LNCAP (cell line): Measurements from ENCODE around the gene SLC26A8.
A peak's percentile ranks its signal among the peaks of the same experiment; 100 is the strongest.

Experiments used
- TF ChIP-seq, protein P1 (sequence below): fragments of 450-650 bp; IDR thresholded peaks from 2 replicates; pipeline ENCODE4 v1.5.1; 2017; ENCODE audit warnings: mild to moderate bottlenecking

The SLC26A8 gene

DNA sequence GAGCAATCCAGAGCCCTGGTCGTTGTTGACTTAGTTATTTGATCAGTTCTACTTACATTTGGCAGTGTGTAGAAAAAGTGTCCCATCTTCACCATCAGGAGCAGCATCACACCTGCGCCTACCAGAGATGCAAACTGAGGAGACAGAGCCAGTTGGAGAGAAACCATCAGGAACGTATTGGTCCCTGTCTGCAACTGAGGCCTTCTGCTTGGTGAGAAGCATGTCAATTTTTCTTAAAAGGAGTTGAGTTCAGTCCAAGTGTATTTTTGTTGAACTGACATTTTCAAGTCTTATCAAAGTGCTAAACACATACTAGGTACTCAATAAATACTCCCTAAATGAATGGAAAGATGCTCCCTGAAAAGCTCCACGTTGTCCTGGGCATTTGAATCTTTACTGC lies 55.6 kb downstream of the SLC26A8 start:
- TF ChIP-seq, protein P1, sequence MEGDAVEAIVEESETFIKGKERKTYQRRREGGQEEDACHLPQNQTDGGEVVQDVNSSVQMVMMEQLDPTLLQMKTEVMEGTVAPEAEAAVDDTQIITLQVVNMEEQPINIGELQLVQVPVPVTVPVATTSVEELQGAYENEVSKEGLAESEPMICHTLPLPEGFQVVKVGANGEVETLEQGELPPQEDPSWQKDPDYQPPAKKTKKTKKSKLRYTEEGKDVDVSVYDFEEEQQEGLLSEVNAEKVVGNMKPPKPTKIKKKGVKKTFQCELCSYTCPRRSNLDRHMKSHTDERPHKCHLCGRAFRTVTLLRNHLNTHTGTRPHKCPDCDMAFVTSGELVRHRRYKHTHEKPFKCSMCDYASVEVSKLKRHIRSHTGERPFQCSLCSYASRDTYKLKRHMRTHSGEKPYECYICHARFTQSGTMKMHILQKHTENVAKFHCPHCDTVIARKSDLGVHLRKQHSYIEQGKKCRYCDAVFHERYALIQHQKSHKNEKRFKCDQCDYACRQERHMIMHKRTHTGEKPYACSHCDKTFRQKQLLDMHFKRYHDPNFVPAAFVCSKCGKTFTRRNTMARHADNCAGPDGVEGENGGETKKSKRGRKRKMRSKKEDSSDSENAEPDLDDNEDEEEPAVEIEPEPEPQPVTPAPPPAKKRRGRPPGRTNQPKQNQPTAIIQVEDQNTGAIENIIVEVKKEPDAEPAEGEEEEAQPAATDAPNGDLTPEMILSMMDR: no peak

DNA sequence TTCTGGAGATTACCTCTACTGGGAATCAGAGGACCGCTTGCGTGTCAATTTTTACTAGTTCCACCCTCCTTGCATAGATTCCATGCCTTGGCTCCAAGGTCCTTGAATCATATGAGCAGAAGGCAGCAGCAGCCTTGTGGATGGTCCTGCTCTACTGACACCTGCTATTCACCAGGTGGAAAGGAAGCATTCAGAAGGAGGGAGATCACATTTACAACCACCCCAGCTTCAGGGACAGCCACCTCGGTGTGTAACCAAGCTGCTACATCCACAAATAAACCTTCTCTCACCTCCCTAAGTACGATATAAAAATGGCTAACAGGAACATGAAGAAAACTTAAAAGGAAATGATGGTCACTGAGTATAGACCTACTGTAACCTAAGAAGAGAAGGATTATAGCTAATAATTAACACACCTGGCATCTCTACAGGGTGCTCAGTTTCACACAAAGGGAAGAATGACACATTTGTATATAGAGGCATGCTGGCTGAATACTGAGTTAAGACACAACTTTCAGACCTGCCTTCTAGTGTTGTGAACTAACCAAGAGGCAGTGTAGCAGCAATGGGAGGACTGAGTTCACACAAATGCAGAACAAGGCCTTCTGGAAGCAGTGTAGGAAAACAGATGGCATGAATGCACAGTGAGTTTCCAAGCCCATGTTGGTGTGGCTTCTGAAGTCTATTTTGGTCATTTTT lies 57.2 kb downstream of the SLC26A8 start:
- TF ChIP-seq, protein P1: no peak

DNA sequence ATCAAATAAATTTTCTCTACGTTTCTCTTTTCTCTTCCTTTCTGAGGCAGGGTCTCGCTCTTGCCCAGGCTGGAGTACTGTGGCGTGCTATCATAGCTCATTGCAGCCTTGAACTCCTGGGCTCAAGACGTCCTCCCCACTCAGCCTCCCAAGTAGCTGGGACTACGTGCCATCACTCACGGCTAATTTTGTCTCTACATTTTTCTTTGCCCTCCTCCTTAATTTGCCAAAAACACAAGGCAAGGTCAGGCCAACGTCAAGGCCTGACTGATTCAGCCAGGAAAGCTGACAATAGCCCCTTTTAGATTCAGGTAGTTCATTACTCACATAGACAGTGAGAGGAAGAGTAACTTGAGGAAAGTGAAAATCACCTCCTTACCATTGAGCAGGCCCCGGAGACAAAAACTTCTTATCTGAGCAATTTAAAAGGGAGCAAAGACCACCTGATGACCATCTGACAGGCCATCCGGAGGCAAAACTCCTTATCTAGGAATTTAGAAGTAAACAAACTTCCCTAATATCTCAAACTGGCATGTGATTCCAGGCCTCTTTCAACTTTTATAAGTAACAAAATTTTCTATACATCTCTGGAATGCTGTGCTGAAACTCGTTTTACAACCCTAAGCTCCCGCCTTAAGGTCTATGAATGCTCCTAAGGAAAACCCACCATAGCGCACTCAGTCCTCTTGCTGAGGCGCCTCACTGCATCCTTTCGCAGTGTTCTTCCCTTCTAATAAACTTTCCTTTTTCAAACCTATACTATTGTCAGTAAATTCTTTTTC lies 61.5 kb downstream of the SLC26A8 start:
- TF ChIP-seq, protein P1: no peak

DNA sequence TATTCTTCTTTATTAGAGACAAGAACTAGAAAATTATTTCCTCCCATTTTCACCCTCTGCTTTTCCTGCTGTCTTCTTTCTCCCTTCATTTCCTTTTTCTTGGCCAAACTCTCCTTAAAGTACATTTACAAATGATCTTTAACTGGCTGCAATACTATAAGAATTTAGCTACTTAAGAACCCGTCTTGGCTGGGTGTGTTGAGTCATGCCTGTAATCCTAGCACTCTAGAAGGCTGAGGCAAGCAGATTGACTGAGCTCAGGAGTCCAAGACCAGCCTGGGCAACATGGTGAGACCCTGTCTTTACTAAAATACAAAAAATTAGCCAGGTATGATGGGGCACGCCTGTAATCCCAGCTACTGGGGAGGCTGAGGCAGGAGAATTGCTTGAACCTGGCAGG lies 64.3 kb downstream of the SLC26A8 start:
- TF ChIP-seq, protein P1: no peak

DNA sequence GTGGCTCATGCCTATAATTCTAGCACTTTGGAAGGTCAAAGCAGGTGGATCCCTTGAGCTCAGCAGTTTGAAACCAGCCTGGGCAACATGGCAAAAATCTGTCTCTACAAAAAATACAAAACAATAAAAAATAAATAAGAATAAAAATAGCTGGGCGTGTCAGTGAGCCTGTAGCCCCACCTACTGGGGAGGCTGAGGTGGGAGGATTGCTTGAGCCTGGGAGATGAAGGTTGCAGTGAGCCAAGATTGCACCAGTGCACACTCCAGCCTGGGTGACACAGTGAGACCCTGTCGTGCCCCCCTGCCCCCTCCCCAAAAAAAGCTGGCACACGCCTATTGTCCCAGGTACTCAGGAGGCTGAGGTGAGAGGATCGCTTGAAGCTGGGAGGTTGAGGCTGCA lies 68.5 kb downstream of the SLC26A8 start:
- TF ChIP-seq, protein P1: peak; percentile 17; the same call in 1 of the 2 replicates

DNA sequence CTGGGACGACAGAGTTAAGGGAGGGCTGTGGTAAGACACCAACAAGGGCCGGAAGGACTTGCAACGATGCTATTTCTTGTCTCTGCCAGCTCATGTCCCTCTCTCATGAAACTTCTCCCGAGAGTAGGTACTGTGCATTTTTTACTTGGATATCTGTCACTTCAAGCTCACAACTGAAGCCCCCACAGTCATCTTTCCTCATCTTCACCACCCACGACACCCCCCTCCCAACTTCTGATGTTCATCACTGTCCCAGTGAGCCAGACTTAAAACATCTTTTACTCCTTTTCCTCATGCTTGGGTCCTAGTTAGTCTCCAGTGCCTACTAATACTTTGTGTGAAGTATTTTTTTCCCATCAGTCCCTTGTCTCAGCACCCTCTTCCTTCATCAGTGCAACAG lies 68.9 kb downstream of the SLC26A8 start:
- TF ChIP-seq, protein P1: no peak

DNA sequence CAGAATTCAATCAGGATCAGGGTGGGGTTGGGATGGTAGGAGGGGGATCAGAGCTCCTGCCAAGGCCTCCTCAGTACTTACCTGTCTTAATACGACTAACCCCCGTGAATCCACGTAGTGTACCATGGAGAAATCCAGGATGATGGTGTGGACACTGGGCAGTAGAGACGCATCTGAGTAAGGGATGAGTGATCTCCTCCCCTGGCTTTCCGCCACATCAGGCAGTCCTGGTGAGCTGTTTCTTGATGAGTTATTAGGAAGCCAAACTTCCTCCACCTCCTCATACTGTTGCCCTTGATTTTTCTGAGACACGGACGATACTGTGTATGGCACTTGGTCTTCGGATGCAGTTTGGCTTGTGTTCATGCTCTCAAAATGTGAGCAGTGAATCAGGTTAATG lies 69.4 kb downstream of the SLC26A8 start:
- TF ChIP-seq, protein P1: no peak
